GM12872 (cell line): ENCODE data around the gene NANS.

Experiments used
- TF ChIP-seq, protein P1 (sequence below): IDR thresholded peaks from 3 replicates; pipeline ENCODE4 v1.5.1; 2011; ENCODE audit warnings: low read depth, mild to moderate bottlenecking, low read length, moderate library complexity; ENCODE audit not compliant: insufficient read depth

Gene NANS

GRCh38 chr9:98087420-98088354 is 31.2 kb downstream of the NANS start:
- TF ChIP-seq, protein P1, sequence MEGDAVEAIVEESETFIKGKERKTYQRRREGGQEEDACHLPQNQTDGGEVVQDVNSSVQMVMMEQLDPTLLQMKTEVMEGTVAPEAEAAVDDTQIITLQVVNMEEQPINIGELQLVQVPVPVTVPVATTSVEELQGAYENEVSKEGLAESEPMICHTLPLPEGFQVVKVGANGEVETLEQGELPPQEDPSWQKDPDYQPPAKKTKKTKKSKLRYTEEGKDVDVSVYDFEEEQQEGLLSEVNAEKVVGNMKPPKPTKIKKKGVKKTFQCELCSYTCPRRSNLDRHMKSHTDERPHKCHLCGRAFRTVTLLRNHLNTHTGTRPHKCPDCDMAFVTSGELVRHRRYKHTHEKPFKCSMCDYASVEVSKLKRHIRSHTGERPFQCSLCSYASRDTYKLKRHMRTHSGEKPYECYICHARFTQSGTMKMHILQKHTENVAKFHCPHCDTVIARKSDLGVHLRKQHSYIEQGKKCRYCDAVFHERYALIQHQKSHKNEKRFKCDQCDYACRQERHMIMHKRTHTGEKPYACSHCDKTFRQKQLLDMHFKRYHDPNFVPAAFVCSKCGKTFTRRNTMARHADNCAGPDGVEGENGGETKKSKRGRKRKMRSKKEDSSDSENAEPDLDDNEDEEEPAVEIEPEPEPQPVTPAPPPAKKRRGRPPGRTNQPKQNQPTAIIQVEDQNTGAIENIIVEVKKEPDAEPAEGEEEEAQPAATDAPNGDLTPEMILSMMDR, result no peak

GRCh38 chr9:98090674-98091073 is 34.1 kb downstream of the NANS start:
- TF ChIP-seq, protein P1, result peak; percentile 18; the same call in 1 of the 3 replicates

GRCh38 chr9:98091735-98092612 is 35.4 kb downstream of the NANS start:
- TF ChIP-seq, protein P1, result no peak

DNA sequence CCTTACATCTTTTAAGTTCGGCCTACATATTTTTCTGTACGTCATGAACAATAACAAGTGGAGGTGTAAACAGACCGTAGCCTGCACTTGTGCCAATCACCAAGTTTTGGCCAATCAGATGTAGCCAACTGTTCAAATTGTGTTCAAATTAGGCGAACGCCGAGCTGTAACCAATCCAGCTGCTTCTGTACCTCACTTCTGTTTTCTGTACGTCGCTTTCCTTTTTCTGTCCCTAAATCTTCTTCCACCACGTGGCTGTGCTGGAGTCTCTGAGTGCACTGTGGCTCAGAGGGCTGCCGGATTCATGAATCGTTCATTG is 36.0 kb downstream of the NANS start:
- TF ChIP-seq, protein P1, result no peak

DNA sequence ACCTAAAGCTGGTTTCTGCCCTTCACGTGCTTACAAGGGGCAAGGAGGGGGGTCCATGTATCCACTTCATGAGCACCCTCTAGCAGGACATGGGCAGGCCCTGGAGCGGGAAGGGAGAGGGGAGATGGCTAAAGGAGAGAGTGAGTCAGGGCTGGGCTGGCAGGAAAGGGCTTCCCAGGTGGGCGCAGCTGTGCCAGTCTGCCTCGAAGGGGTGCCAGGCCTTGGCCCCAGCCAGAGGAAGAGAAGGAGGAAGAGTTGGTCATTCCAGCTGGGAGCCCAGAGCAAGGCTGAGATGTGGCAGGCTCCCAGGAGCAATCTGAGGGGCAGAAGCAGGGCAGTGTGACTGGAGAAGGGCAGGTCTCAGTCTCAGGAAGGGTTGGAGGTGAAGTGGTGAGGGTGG is 37.8 kb downstream of the NANS start:
- TF ChIP-seq, protein P1, result no peak

DNA sequence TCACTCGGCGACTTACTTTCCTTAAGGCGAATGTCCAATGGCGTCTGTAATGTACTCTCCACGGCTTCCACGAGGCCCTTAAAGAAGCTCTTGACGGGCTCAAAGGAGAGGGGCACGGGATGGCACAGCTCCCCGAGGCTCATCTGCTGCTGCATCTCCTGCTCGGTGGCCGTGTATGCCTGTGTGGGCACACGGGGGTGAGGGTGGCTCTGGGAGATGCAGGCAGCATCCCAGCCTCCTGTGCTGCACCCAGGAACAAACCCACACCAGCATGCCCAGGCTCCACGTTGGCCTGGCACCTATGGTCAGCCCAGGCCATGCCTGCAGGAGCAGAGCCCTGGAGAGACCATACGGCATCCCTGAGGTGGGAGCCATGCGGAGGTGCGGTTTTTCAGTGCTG is 38.3 kb downstream of the NANS start:
- TF ChIP-seq, protein P1, result no peak

GRCh38 chr9:98095401-98095800 is 38.9 kb downstream of the NANS start:
- TF ChIP-seq, protein P1, result no peak
